ENCODE measurements around the gene TIAM2. TPM values are rescaled to one million over a fixed set of nuclear protein-coding genes. Genes with fewer than 3 reads are reported as not detected.

TIAM2 gene
- total RNA-seq, 1 donor from 2014 or later: 3.7 TPM

DNA sequence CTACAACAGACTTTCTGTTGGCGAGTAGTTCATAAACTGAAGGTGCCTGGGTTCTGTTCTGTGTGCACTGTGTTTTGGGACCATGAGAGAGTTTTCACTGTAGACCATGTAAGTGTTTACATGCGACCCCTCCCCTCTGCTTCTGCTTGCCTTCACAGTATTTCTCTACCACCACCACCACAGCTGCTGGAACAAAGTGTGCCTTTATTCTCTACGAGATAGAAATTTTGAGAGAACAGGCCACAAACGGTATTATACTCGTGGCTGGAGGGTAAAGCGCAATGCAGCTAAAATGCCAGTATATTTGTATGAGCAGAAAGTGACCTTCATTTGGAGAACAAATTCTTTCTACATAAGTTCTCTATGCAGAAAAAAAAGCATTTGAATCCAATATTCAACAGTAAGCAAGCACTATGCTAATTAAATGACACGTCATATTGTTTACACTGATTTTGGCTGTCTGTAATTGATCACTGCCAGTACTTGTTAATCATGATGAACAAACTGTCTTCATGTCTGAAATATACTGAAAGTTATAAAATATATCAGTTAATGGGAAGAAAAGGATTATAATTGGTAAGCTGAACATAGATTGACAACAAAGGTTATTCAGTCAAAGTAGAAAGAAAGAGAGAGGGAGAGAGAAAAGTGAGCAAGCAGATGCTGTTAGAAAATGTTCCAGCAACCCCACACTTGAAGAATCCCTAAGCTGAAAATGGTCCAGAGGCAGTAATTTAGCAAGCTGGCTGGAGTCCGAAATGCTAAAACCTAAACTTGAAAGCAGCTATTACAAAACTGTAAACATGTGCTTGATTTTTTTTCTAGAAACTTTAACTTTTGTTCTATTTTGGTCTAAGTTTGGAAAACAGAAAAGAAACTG, 277.5 kb downstream of the TIAM2 start:
- TF ChIP-seq, protein P1, sequence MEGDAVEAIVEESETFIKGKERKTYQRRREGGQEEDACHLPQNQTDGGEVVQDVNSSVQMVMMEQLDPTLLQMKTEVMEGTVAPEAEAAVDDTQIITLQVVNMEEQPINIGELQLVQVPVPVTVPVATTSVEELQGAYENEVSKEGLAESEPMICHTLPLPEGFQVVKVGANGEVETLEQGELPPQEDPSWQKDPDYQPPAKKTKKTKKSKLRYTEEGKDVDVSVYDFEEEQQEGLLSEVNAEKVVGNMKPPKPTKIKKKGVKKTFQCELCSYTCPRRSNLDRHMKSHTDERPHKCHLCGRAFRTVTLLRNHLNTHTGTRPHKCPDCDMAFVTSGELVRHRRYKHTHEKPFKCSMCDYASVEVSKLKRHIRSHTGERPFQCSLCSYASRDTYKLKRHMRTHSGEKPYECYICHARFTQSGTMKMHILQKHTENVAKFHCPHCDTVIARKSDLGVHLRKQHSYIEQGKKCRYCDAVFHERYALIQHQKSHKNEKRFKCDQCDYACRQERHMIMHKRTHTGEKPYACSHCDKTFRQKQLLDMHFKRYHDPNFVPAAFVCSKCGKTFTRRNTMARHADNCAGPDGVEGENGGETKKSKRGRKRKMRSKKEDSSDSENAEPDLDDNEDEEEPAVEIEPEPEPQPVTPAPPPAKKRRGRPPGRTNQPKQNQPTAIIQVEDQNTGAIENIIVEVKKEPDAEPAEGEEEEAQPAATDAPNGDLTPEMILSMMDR (IDR thresholded peaks at IDR 0.05): no peak
- intact Hi-C loops (cut with DNase I): no loop called here
- Histone ChIP-seq H3K4me1 (peaks cover 3 to 24% of the 10 kb centered on the region in 2 donors), H3K27me3 (no peaks in the 10 kb centered on the region), H3K27ac (peak overlapping the region; percentile 54 to 59), H3K9me3 (no peaks in the 10 kb centered on the region), H3K36me3 (no peaks in the 10 kb centered on the region), H3K4me3 (no peak overlapping the region)
- DNase-seq (ENCODE audit: low spot score in 2 of 2): no peak

DNA sequence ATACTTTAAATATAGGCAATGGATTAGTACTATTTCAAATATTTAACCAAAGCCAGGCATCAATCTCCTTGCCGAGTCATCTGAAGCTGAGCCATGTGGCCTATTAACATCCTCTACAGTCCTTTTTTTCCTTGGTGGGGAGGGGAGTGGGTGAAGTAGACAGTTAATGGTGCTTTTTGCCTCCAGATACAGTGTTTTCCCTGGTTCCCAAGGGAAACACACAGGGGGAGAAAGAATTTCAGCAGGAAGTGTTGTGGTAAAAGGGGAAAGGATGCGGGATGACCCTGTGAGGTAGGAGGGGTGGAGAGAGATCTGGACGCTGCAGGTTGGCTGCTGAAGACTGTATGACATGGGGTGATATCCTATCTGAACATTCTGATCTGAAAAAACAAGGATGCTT, 278.3 kb downstream of the TIAM2 start:
- TF ChIP-seq, protein P1 (IDR thresholded peaks at IDR 0.05): no peak
- intact Hi-C loops (cut with DNase I): no loop called here
- Histone ChIP-seq H3K9me3 (no peaks in the 10 kb centered on the region), H3K4me1 (peaks cover 3 to 22% of the 10 kb centered on the region in 2 donors), H3K4me3 (no peak overlapping the region), H3K36me3 (no peaks in the 10 kb centered on the region), H3K27me3 (no peaks in the 10 kb centered on the region), H3K27ac (peak overlapping the region; percentile 54 to 59)
- no peak for DNase-seq (ENCODE audit: low spot score in 2 of 2)

DNA sequence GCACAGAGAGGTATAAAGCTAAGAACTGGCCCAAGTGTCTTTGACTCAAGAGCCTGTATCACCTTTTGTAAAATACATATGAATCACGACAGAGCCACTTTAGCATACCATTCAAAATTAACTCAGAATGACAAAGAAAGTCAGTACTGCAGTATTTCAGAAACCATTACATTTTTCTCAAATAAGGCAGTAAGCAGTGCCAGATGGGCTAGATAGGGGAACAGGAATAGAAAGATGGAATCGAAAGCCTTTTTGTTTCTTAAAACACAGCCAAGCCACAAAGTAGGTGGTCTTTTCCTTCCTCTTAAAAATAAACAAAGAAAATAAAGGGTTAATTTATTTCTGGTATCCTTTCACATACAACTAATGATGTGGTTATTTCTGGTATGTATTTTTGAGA, 279.0 kb downstream of the TIAM2 start:
- Histone ChIP-seq H3K36me3 (no peaks in the 10 kb centered on the region), H3K4me3 (no peak overlapping the region), H3K27me3 (no peaks in the 10 kb centered on the region), H3K9me3 (no peaks in the 10 kb centered on the region), H3K4me1 (peaks cover 3 to 22% of the 10 kb centered on the region in 2 donors), H3K27ac (peak overlapping the region; percentile 54 to 59)
- TF ChIP-seq, protein P1 (IDR thresholded peaks at IDR 0.05): no peak
- DNase-seq (ENCODE audit: low spot score in 2 of 2): no peak
- intact Hi-C loops (cut with DNase I): no loop called here

DNA sequence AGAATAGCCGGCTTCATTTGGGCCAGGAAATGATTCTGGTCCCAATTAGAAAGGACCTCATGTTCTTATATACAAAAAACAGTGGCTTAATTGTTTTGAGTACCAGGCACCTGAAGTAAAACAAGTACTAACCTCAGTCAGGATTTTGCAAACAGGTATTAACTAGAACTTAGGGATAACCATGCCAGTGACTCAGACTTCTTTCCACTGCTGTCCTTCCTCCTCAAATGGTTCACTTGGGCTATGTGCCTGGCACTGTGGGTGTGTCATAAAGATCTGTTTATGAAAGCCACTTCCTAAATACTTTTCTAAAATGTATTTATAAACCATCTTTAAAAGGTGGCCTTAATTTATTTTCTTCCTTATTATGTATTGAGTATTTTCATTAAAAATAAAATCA, 279.4 kb downstream of the TIAM2 start:
- no peaks in the 10 kb centered on the region for H3K27me3 ChIP-seq
- intact Hi-C loops (cut with DNase I): no loop called here
- H3K36me3 ChIP-seq: peaks cover 0 to 3% of the 10 kb centered on the region in 2 donors
- H3K9me3 ChIP-seq: no peaks in the 10 kb centered on the region
- H3K27ac ChIP-seq: peak overlapping the region; percentile 54 to 59
- H3K4me1 ChIP-seq: peaks cover 3 to 22% of the 10 kb centered on the region in 2 donors
- no peak for DNase-seq (ENCODE audit: low spot score in 2 of 2)
- TF ChIP-seq, protein P1 (IDR thresholded peaks at IDR 0.05): no peak
- H3K4me3 ChIP-seq: no peak overlapping the region

DNA sequence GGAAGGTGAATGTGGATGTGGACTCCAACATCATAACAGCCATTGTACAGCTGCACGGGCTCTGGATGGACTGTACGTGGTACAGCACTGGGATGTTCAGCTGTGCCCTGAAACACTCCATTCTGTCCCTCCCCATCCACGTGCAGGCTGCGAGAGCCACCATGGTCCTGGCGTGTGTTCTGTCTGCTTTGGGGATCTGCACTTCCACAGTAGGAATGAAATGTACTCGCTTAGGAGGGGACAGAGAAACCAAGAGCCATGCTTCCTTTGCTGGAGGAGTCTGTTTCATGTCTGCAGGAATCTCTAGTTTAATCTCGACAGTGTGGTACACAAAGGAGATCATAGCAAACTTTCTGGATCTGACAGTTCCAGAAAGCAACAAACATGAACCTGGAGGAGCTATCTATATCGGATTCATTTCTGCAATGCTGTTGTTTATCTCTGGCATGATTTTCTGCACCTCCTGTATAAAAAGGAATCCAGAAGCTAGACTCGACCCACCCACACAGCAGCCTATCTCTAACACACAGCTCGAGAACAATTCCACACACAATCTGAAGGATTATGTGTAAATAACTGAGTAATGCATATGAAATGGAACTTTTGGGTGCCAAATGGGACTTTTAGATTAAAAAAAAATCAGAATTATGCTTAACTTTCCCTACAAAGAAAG, 280.8 kb downstream of the TIAM2 start:
- Histone ChIP-seq H3K4me1 (peaks cover 3 to 22% of the 10 kb centered on the region in 2 donors), H3K9me3 (no peaks in the 10 kb centered on the region), H3K4me3 (no peak overlapping the region), H3K27me3 (no peaks in the 10 kb centered on the region), H3K36me3 (peaks cover 0 to 4% of the 10 kb centered on the region in 2 donors), H3K27ac (peak overlapping the region; percentile 44 to 56)
- TF ChIP-seq, protein P1 (IDR thresholded peaks at IDR 0.05): no peak
- no peak for DNase-seq (ENCODE audit: low spot score in 2 of 2)
- intact Hi-C loops (cut with DNase I): no loop called here

All from ascending aorta (tissue), 2 donors.